PC-3 (cell line): ENCODE results near the gene ECHS1. TPM values are rescaled to one million over a fixed set of nuclear protein-coding genes. Genes with fewer than 3 reads are reported as not detected.

ENCODE experiments used
- ATAC-seq: fragments of 200-7000 bp; cut with Tn5 transposase; 2 replicates; pipeline ENCODE4 v1.9.1; 2020; ENCODE audit warnings: mild to moderate bottlenecking, moderate library complexity
- BruUV-seq: library from RNA; stranded (reverse); fragments of 400-500 nt; replicated peaks from 2 replicates; lab custom pipeline; 2021; lab: Mats Ljungman, UMichigan
- CTCF ChIA-PET: fragments of 300-600 bp; sonication (Branson Sonifier 250); formaldehyde crosslinking; loops from one replicate; lab custom pipeline; 2022; ENCODE audit warnings: antibody characterized with exemption; lab: Charles Lee
- POLR2A ChIA-PET: fragments of 300-600 bp; sonication (Branson Sonifier 250); formaldehyde crosslinking; loops from one replicate; lab custom pipeline; 2022; ENCODE audit warnings: antibody characterized with exemption; ENCODE audit not compliant: unreplicated experiment; lab: Charles Lee
- DNase-seq: peaks from one replicate; pipeline ENCODE4 v3.0.0-alpha.2; 2015
- H2AFZ ChIP-seq: fragments of 300-600 bp; sonication (generic); 2 replicates; pipeline ENCODE4 v1.6.0; 2016; ENCODE audit warnings: antibody characterized with exemption, low read length
- H3F3A ChIP-seq: fragments of 300-600 bp; sonication (generic); one replicate; pipeline ENCODE4 v1.6.0; 2017; ENCODE audit warnings: antibody characterized with exemption, low read length, control low read depth, mild to moderate bottlenecking; ENCODE audit not compliant: unreplicated experiment
- H3K27ac ChIP-seq: fragments of 300-600 bp; sonication (generic); 2 replicates; pipeline ENCODE4 v1.5.1; 2016; ENCODE audit warnings: mild to moderate bottlenecking, low read length
- H3K27me3 ChIP-seq: fragments of 300-600 bp; sonication (generic); 2 replicates; pipeline ENCODE4 v1.6.1; 2016; ENCODE audit warnings: low read length, mixed read lengths
- H3K36me3 ChIP-seq: fragments of 300-600 bp; sonication (generic); 2 replicates; pipeline ENCODE4 v1.6.1; 2016; ENCODE audit warnings: low read depth, mixed run types, low read length, mixed read lengths
- H3K4me1 ChIP-seq: fragments of 300-600 bp; sonication (generic); 2 replicates; pipeline ENCODE4 v1.5.1; 2016; ENCODE audit warnings: low read length; ENCODE audit not compliant: insufficient read depth
- H3K4me2 ChIP-seq: fragments of 300-600 bp; sonication (generic); 2 replicates; pipeline ENCODE4 v1.6.0; 2016; ENCODE audit warnings: low read length
- H3K4me3 ChIP-seq: fragments of 300-600 bp; sonication (generic); 2 replicates; pipeline ENCODE4 v1.5.1; 2016; ENCODE audit warnings: mild to moderate bottlenecking, low read length, mixed read lengths
- H3K79me2 ChIP-seq: fragments of 300-600 bp; sonication (generic); 2 replicates; pipeline ENCODE4 v1.6.1; 2017; ENCODE audit warnings: low read length, mixed read lengths
- H3K9ac ChIP-seq: fragments of 300-600 bp; sonication (generic); 2 replicates; pipeline ENCODE4 v1.6.0; 2016; ENCODE audit warnings: mild to moderate bottlenecking, low read length
- H3K9me2 ChIP-seq: fragments of 300-600 bp; sonication (generic); replicated peaks from 2 replicates; pipeline ENCODE4 v1.6.1; 2016; ENCODE audit warnings: mixed run types, low read length, mixed read lengths
- H3K9me3 ChIP-seq: fragments of 300-600 bp; sonication (generic); 2 replicates; pipeline ENCODE4 v1.6.1; 2016; ENCODE audit warnings: low read length, mixed read lengths
- H4K20me1 ChIP-seq: fragments of 300-600 bp; sonication (generic); 2 replicates; pipeline ENCODE4 v1.6.1; 2016; ENCODE audit warnings: low read length, mixed read lengths
- EZH2 ChIP-seq: fragments of 300-600 bp; sonication (generic); IDR thresholded peaks from one replicate; pipeline ENCODE4 v1.6.1; 2017; ENCODE audit warnings: antibody characterized with exemption, mild to moderate bottlenecking, low read length; ENCODE audit not compliant: unreplicated experiment
- EZH2phosphoT487 ChIP-seq: fragments of 300-600 bp; sonication (generic); IDR thresholded peaks from 2 replicates; pipeline ENCODE4 v1.6.1; 2018; ENCODE audit warnings: mild to moderate bottlenecking, antibody characterized with exemption, low read length, borderline replicate concordance
- intact Hi-C: fragments of 100-400 bp; cut with micrococcal nuclease; formaldehyde crosslinking; loops from 2 replicates; pipeline ENCODE4 v1.9.0; 2023
- total RNA-seq: library from RNA; depleted of rRNA; stranded (reverse); fragments of >200 nt; gene quantifications from 2 replicates; pipeline ENCODE4 v1.2.3, GENCODE V29; 2014
- TF ChIP-seq, protein P1 (sequence below): fragments of 300-600 bp; sonication (generic); conservative IDR thresholded peaks from 2 replicates; pipeline ENCODE4 v1.5.1; 2017; ENCODE audit warnings: antibody characterized with exemption, low read depth, mild to moderate bottlenecking, low read length

Gene ECHS1
- total RNA-seq, 1 experiment from 2014 or later = 120 TPM

- H3K4me1 ChIP-seq = peaks cover 3% of the 10 kb centered on the region; the same call in 1 of the 2 replicates
- ATAC-seq = peak; percentile 61
- intact Hi-C loops = no loop called here
Measured at GRCh38 chr10:133378251-133379096, 5.3 kb upstream of the ECHS1 start.

GRCh38 chr10:133377818-133378250, 4.7 kb upstream of the ECHS1 start:
- H3K4me3 ChIP-seq = peak overlapping the region; percentile 75
- no peaks in the 10 kb centered on the region for H3K27me3 ChIP-seq
- DNase-seq (no peak), ATAC-seq (peak; percentile 3)
- ChIA-PET POLR2A (no interaction called here), CTCF (no interaction called here)
- H4K20me1 ChIP-seq = no peaks in the 10 kb centered on the region
- H3K9me2 ChIP-seq = no peaks in the 10 kb centered on the region
- intact Hi-C loops = no loop called here
- BruUV-seq = no TSS peak
- H3F3A ChIP-seq = no peaks in the 10 kb centered on the region
- peak overlapping the region; percentile 36; the same call in 1 of the 2 replicates for H3K9ac ChIP-seq
- H3K4me1 ChIP-seq = peaks cover 3% of the 10 kb centered on the region; the same call in 1 of the 2 replicates
- H2AFZ ChIP-seq = peak overlapping the region; percentile 88
- no peaks in the 10 kb centered on the region for H3K36me3 ChIP-seq
- TF ChIP-seq EZH2phosphoT487 (no peak), EZH2 (no peak)
- TF ChIP-seq, protein P1, sequence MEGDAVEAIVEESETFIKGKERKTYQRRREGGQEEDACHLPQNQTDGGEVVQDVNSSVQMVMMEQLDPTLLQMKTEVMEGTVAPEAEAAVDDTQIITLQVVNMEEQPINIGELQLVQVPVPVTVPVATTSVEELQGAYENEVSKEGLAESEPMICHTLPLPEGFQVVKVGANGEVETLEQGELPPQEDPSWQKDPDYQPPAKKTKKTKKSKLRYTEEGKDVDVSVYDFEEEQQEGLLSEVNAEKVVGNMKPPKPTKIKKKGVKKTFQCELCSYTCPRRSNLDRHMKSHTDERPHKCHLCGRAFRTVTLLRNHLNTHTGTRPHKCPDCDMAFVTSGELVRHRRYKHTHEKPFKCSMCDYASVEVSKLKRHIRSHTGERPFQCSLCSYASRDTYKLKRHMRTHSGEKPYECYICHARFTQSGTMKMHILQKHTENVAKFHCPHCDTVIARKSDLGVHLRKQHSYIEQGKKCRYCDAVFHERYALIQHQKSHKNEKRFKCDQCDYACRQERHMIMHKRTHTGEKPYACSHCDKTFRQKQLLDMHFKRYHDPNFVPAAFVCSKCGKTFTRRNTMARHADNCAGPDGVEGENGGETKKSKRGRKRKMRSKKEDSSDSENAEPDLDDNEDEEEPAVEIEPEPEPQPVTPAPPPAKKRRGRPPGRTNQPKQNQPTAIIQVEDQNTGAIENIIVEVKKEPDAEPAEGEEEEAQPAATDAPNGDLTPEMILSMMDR = no peak
- no peaks in the 10 kb centered on the region for H3K9me3 ChIP-seq
- H3K79me2 ChIP-seq = no peaks in the 10 kb centered on the region
- no peak overlapping the region for H3K27ac ChIP-seq
- H3K4me2 ChIP-seq = peak overlapping the region; percentile 97

More at GRCh38 chr10:133378251-133379096, 5.3 kb upstream of the ECHS1 start:
- H3K9me3 ChIP-seq = no peaks in the 10 kb centered on the region
- ChIA-PET POLR2A (interaction anchor here (0.5 to 1.0 kb wide), 2 partner anchors 11 to 30 kb away, joined by 3 to 4 read pairs; no protein-coding TSS in a partner anchor), CTCF (no interaction called here)
- peak overlapping the region; percentile 97 for H3K4me2 ChIP-seq
- BruUV-seq = no TSS peak
- H3K27ac ChIP-seq = no peak overlapping the region
- peak; percentile 27 for DNase-seq
- H2AFZ ChIP-seq = peak overlapping the region; percentile 88
- H3K9me2 ChIP-seq = no peaks in the 10 kb centered on the region
- no peaks in the 10 kb centered on the region for H3K27me3 ChIP-seq
- H3F3A ChIP-seq = no peaks in the 10 kb centered on the region
- no peaks in the 10 kb centered on the region for H3K79me2 ChIP-seq
- peak overlapping the region; percentile 75 for H3K4me3 ChIP-seq
- H3K9ac ChIP-seq = peak overlapping the region; percentile 36
- no peak for TF ChIP-seq EZH2phosphoT487
- TF ChIP-seq, protein P1 = no peak
- no peak for TF ChIP-seq EZH2
- no peaks in the 10 kb centered on the region for H4K20me1 ChIP-seq
- H3K36me3 ChIP-seq = no peaks in the 10 kb centered on the region
